ENCODE data around the gene RGPD4. TPM values are rescaled to one million over a fixed set of nuclear protein-coding genes. Genes with fewer than 3 reads are reported as not detected.

Gene RGPD4
- total RNA-seq, 1 donor from 2014 or later, result not detected

DNA sequence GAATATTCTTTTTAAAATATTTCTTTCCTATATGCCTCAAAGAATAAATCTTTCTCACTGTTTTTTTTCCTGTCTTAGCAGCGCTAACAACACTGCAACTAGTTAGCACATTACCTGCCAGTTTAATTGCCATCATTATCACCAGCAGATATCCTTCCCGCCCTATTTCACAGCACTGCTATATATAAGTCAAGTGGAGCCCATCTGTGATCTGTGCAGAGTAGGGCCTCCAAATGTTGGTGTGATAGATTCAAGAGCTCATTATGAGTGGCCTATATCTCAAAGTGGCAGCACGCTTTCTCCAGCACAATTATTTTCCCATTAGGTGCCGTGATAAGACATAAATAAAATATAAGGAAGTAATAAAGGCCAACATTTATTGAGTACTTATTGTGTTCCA is 19.8 kb upstream of the RGPD4 start:
- no peak for DNase-seq (ENCODE audit: extremely low spot score, unreplicated experiment)
- peaks cover 12% of the 10 kb centered on the region for H3K4me1 Mint-ChIP-seq (ENCODE audit: unreplicated experiment)
- no peaks in the 10 kb centered on the region for H3K9me3 Mint-ChIP-seq
- no peak overlapping the region for H3K27ac Mint-ChIP-seq
- peaks cover 4% of the 10 kb centered on the region for H3K27me3 Mint-ChIP-seq
- no peak overlapping the region for H3K4me3 Mint-ChIP-seq
- TF ChIP-seq, protein P1, sequence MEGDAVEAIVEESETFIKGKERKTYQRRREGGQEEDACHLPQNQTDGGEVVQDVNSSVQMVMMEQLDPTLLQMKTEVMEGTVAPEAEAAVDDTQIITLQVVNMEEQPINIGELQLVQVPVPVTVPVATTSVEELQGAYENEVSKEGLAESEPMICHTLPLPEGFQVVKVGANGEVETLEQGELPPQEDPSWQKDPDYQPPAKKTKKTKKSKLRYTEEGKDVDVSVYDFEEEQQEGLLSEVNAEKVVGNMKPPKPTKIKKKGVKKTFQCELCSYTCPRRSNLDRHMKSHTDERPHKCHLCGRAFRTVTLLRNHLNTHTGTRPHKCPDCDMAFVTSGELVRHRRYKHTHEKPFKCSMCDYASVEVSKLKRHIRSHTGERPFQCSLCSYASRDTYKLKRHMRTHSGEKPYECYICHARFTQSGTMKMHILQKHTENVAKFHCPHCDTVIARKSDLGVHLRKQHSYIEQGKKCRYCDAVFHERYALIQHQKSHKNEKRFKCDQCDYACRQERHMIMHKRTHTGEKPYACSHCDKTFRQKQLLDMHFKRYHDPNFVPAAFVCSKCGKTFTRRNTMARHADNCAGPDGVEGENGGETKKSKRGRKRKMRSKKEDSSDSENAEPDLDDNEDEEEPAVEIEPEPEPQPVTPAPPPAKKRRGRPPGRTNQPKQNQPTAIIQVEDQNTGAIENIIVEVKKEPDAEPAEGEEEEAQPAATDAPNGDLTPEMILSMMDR (conservative IDR thresholded peaks at IDR 0.05), result no peak
- H3K36me3 Mint-ChIP-seq, result no peaks in the 10 kb centered on the region

DNA sequence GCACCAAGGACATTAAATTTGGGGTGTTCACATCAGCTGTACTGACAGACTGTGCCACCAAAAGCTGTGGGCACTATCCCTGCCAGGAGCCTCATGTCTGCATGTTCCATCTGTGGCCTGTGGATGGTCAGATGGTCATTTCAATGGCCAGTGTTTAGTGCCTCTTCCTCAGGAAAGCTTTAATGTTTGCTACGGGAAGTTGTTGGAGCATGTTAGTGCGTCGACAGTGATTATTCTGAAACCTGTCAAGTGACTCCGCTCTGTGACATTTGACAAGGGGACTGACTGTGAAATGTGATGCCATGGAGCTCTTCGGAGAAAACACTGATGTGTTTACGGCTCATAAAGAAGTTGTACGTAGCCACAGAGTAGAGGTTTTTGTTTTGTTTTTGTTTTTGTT is 18.7 kb upstream of the RGPD4 start:
- DNase-seq (ENCODE audit: extremely low spot score, unreplicated experiment), result no peak
- no peaks in the 10 kb centered on the region for H3K36me3 Mint-ChIP-seq
- no peak overlapping the region for H3K4me3 Mint-ChIP-seq
- peaks cover 4% of the 10 kb centered on the region for H3K27me3 Mint-ChIP-seq
- H3K4me1 Mint-ChIP-seq (ENCODE audit: unreplicated experiment), result peaks cover 8% of the 10 kb centered on the region
- no peaks in the 10 kb centered on the region for H3K9me3 Mint-ChIP-seq
- TF ChIP-seq, protein P1 (conservative IDR thresholded peaks at IDR 0.05), result no peak
- no peak overlapping the region for H3K27ac Mint-ChIP-seq

DNA sequence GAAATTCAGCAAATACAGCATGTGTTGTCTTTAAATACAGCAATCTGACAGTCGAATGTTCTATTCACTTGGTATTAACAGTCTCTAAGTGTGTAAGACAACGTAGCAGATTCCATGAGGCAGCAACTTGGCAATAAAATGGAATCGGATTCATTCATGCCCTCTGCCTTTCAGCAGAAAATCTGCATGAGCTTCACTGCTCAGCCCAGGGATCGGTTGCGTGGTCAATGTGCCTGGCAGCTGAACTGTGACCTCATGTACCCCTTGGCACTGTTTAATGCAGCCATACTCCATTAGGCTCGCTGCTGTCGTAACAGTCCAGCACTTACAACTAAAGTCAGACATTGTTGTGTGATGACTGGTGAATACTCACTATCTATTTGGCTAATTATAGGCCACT is 17.7 kb upstream of the RGPD4 start:
- H3K27ac Mint-ChIP-seq, result no peak overlapping the region
- H3K4me1 Mint-ChIP-seq (ENCODE audit: unreplicated experiment), result peaks cover 4% of the 10 kb centered on the region
- no peaks in the 10 kb centered on the region for H3K36me3 Mint-ChIP-seq
- no peaks in the 10 kb centered on the region for H3K9me3 Mint-ChIP-seq
- no peak for DNase-seq (ENCODE audit: extremely low spot score, unreplicated experiment)
- no peak overlapping the region for H3K4me3 Mint-ChIP-seq
- no peaks in the 10 kb centered on the region for H3K27me3 Mint-ChIP-seq
- TF ChIP-seq, protein P1 (conservative IDR thresholded peaks at IDR 0.05), result no peak

DNA sequence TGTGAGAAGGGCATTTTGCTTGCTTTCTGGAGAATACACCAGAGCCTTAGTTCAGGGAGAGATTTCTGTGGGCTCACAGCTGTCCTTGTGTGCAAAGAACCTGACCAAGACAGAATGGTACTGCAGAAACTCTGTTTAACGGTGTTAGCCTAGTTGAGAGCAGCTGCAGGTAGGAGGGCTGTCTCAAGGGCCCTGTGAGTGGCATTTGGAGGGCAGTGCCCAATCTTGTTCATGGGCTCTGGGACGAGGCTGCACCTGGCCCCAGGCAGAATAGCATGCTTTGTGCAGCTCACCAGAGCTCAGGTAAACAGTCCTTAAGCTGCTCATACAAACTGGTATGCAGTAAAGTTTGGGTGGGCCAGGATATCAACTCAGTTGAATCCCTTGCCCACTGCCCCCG is 16.9 kb upstream of the RGPD4 start:
- no peak for DNase-seq (ENCODE audit: extremely low spot score, unreplicated experiment)
- peaks cover 4% of the 10 kb centered on the region for H3K4me1 Mint-ChIP-seq (ENCODE audit: unreplicated experiment)
- no peaks in the 10 kb centered on the region for H3K9me3 Mint-ChIP-seq
- TF ChIP-seq, protein P1 (conservative IDR thresholded peaks at IDR 0.05), result no peak
- no peak overlapping the region for H3K4me3 Mint-ChIP-seq
- no peak overlapping the region for H3K27ac Mint-ChIP-seq
- H3K36me3 Mint-ChIP-seq, result no peaks in the 10 kb centered on the region
- no peaks in the 10 kb centered on the region for H3K27me3 Mint-ChIP-seq

DNA sequence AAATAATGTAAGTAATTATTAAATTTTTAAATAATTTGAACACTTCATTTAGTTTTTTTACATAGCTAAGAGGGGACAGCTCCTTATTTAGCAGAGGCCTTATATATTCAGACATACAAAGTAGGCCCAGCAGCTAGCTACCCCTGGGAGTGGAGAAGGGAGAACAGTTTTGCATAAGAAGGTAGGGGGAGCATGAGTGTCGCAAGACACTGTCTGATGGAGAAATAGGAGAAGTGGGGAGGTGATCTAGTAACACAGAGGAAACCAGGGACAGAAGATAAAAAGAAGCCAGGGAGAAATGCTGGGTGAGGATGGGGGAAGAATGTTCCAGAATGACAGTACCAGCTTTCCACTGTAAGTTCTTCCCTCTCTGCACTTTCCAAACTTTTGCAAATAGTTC is 16.0 kb upstream of the RGPD4 start:
- Mint-ChIP-seq H3K4me1 (ENCODE audit: unreplicated experiment) (peaks cover 4% of the 10 kb centered on the region), H3K36me3 (no peaks in the 10 kb centered on the region), H3K4me3 (no peak overlapping the region), H3K9me3 (no peaks in the 10 kb centered on the region), H3K27me3 (no peaks in the 10 kb centered on the region), H3K27ac (no peak overlapping the region)
- TF ChIP-seq, protein P1 (conservative IDR thresholded peaks at IDR 0.05), result no peak
- DNase-seq (ENCODE audit: extremely low spot score, unreplicated experiment), result no peak

DNA sequence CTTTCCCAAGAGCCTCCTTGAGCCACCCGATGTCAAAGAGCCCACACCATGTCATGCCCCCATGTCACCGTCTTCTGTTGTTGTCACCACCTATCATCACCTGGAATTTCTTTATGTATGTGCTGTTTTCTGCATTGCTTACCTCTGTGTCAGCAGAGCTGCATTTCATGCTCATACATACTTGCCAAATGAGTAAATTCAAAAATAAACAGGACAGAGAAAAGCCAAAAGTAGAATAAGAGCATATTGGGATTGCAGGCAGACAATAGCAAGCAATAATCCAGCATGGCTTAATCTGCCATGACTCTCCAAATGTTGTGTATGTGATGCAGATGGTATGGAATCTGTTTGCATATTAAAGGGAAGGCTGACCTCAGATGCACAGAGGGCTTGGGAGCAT is 15.3 kb upstream of the RGPD4 start:
- Mint-ChIP-seq H3K4me1 (ENCODE audit: unreplicated experiment) (peaks cover 4% of the 10 kb centered on the region), H3K4me3 (no peak overlapping the region), H3K27me3 (no peaks in the 10 kb centered on the region), H3K27ac (no peak overlapping the region), H3K36me3 (no peaks in the 10 kb centered on the region), H3K9me3 (no peaks in the 10 kb centered on the region)
- TF ChIP-seq, protein P1 (conservative IDR thresholded peaks at IDR 0.05), result no peak
- DNase-seq (ENCODE audit: extremely low spot score, unreplicated experiment), result no peak

All from type B pancreatic cell (in vitro differentiated cells).